HL-60/S4 treated with phorbol 12-myristate 13-acetate at 8.2 ng/mL for 4 days and 3 days (cell line): ENCODE data around the gene SHISA4.
"Not testable (repeated sequence)": the region's sequence is repeated elsewhere in the genome, so short reads cannot be mapped to it uniquely, and the experiment has no call there.

Source experiments
- in situ Hi-C: fragments of 300-500 bp; cut with MboI; formaldehyde crosslinking; loops from 2 replicates; pipeline ENCODE4 v1.15.0; 2022; ENCODE audit warnings: low sequenced_read_pairs

SHISA4 gene

DNA sequence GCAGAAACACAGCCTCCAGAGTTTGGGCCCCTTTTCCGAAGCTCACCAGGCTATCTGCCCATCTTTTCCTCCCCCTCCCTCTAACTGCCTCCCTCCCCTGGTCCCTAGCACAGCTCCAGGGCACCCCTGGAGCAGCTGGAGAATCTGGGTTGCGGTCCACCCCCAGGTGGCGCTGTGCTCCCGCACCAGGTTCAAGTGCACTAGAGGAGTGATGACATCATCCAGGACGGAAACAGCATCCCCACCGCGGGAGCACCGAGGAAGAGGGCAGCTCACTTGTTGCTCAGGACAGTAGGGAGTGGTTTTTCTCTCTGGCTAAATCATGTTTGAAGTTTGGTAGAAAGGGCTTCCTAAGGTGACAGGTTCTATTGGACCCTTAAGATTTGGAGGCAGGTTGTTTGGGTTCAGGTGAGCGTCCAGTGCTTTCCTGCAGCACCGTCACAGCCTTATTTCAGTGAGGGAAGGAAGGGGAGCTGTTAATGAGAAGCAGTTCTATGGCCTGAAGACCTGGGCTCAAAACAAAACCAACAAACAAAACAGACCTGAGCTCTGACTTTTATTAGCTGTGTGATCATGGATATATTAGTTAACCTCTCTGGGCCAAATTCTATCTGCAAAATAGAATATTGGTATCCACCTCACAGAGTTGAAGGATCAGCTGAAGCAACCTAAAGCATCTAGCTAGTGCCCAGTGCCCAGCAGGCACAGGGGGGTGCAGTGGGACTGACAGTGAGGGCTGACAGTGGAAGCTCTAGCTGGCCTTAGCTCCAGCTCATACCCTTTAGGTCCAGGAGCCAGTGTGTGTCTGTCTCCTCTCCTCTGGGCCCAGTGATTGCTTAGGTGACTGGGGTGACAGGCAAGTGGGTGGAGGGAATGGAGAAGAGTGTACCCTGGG lies 7.5 kb downstream of the SHISA4 start:
- in situ Hi-C loops: loop anchor here (25.0 kb wide), 1 partner anchor 216 kb away; the partner anchor contains the start of gene GPR37L1

DNA sequence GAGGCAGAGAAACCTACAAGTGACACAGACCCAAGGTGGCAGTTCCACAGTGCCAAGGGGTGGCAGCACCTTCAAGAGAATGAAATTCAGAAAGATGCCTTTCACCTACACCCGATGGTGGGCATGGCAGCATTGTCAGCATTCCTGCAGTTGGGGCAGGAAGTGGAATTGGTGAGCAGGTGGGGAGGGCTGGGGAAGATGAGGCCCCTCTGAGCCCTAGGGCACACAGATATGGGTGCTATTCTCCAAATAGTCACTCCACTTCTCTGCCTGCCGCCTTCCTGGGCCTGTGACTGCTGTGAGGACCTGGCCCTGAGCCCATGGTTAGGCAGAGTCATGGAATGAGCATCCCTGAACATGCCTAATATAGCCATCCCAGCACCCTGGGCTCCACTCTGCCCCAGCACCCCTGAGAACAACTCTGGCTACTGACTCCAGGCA lies 8.3 kb downstream of the SHISA4 start:
- in situ Hi-C loops: loop anchor here (25.0 kb wide), 1 partner anchor 215 kb away; the partner anchor contains the start of gene GPR37L1

- in situ Hi-C loops: loop anchor here (25.0 kb wide), 1 partner anchor 214 kb away; the partner anchor contains the start of gene GPR37L1
These were observed 9.7 kb downstream of the SHISA4 start for GRCh38 chr1:201898240-201898894.

DNA sequence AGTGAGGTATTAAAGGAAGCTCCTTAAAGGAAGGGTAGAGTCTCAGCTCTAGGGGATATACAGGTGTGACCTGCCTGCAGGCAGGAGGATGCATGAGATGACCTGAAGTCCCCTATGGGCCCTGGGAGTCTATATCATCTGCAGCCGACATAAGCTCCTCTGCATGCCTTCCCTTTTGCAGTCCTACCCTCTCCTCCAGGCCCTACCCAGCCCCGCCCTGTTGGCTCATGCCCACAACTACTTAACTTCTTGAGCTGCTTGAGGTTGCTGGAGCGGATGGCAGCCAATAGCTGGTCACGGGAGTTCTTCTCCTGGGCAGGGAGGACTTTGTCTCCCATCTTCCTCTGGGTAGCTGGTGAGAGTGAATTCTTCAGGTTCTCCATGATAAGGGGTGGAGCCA lies 10.3 kb downstream of the SHISA4 start:
- in situ Hi-C loops: loop anchor here (25.0 kb wide), 1 partner anchor 213 kb away; the partner anchor contains the start of gene GPR37L1

DNA sequence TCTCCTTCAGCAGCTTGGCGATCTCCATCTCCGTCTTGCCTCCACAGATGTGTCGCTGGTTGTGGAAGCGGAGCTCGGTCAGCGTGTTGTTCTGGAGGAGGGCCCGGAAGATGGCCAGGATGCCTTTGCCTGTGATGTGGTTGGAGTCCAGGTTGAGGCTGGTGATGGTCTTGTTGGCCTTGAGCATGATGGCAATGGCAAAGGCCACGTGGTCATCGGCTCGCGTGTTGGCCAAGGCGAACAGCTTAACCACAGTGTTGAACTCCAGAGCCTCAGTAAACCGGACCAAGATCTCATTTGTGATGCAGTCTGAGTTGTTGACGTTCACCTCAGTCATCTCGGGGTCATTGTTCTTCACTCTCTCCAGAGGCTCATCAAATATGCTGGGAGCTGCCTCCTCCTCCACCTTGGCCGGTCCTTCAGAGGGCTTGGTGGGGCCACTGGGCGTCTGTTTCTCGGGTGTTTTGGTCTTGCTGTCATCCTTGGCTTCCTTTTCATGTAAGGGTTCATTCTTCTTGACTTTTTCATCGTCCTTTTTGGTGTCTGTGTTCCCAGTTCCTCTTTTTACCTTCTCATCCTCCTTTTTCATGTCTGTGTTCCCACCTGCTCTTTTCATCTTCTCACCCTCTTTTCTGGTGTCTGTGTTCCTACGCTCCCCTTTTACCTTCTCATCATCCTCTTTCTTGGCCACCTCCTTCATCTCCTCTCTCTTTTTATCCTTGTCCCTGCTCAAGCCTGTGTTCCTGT lies 11.2 kb downstream of the SHISA4 start:
- in situ Hi-C loops: loop anchor here (25.0 kb wide), 1 partner anchor 212 kb away; the partner anchor contains the start of gene GPR37L1

DNA sequence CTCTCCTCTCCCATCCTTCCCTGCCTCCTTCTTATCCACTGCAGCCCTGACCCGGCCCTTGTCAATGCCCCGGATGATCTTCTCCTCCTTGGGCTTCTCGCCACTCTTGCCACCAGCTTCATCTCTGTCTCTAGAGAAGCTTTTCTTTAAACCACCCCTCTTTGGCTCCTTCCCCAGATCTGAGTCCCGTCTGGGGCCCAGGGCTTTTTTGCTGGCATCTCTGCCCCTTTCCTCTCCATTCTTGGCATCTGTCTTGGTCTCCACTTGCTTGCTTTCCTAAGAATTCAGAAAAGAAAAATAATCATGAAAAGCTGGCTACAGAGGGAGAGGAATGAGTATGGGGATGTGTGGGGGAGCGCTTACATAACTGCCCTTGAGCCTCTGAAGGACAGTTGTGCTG lies 11.8 kb downstream of the SHISA4 start:
- in situ Hi-C loops: no loop called here

GRCh38 chr1:201901036-201901435 lies 12.3 kb downstream of the SHISA4 start:
- in situ Hi-C loops: not testable (repeated sequence)

- in situ Hi-C loops: no loop called here
These were observed 13.5 kb downstream of the SHISA4 start for GRCh38 chr1:201902198-201902597.

GRCh38 chr1:201903135-201903534 lies 14.4 kb downstream of the SHISA4 start:
- in situ Hi-C loops: no loop called here

DNA sequence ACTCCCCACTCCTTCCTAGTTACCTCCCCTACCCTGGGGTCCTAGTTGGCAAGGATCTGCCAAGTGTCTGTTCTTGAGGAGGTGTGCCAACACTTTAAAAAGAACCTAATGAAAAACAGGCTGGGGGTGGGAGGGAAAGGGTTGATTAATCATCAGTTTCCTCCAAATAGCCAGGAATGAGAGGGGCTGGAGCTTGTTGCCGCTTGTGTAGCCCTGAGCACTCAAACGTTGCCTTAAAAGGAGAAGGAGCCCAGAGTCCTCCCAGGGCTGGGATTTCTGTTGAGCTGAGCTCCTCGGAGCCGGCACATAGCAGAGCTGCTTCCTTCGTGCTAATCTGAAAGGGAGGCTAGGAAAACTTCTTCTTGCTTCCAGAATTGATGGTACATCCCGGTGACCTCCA lies 15.9 kb downstream of the SHISA4 start:
- in situ Hi-C loops: no loop called here

- in situ Hi-C loops: no loop called here
These were observed 16.7 kb downstream of the SHISA4 start for GRCh38 chr1:201905234-201905890.

- in situ Hi-C loops: no loop called here
These were observed 17.6 kb downstream of the SHISA4 start for GRCh38 chr1:201906336-201906735.

GRCh38 chr1:201907621-201908020 lies 18.9 kb downstream of the SHISA4 start:
- in situ Hi-C loops: no loop called here

DNA sequence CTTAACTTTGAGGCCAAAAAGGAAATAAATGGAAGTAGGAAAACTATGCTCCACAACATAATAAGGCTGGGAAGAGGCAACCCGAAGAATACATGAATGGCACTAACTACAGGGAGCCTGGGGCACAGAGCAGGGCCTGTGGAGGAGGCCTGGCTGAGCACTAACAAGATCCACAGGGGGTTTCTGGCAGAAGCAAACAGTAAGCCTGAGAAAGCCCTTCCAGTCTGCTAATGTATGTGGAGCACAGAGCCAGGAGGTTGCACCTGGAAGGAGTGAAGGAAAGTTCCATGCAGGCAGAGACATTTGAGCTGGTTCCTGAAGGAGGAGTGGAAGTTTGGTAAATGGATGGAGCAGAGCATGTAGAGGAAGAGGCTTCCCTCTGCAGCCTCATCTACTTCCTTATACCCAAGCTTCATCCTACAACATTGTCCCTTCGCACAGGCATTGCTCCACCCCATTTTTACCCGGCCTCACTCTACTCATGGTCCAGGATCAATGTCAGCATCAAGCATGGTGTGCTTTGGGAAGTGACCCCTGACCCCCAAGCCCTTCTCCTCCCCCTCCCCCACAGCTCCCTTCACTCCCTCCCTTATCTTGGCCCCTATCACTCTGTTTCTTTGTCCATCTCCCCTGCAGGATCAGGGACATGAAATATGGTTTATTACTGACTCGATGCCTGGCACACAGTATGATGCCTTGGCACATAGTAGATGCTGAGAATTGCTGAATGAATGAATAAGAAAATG lies 23.3 kb downstream of the SHISA4 start:
- in situ Hi-C loops: no loop called here

GRCh38 chr1:201912832-201913231 lies 24.1 kb downstream of the SHISA4 start:
- in situ Hi-C loops: no loop called here

DNA sequence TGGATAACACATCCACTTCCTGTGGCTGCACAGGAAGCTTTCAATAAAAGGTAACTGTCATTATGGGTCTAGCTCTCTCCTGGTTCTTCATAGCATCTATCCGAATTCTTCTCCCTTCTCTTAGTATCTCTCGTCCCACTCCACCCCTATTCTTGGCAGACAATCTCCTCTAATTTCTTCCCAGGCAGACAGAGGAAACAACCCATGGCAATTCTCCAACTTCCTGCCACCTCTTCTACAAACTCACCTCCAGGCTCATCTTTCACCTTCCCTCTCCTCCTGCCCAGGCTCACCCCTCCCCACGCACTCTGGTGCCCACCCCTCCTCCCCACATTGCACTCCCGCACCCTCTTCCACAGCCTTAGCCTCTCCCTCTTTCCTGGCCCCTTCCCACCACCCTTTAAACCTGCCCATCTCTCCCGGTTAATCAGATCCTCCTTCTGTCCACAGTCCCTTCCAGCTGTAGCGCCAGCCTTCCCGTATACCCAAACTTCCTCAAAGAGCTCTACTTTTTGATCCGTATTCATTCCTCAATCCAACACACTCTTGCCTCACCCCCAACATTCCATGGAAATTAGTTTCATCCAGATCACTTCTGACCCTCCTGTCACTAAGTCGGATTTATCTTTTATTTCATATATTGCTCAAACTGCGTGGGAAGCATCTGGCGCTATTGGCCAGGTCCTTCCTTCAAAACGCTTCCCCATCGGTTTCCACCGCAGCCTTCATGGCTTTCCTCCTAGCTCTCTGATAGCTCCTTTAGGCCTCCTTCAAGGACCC lies 25.9 kb downstream of the SHISA4 start:
- in situ Hi-C loops: no loop called here

DNA sequence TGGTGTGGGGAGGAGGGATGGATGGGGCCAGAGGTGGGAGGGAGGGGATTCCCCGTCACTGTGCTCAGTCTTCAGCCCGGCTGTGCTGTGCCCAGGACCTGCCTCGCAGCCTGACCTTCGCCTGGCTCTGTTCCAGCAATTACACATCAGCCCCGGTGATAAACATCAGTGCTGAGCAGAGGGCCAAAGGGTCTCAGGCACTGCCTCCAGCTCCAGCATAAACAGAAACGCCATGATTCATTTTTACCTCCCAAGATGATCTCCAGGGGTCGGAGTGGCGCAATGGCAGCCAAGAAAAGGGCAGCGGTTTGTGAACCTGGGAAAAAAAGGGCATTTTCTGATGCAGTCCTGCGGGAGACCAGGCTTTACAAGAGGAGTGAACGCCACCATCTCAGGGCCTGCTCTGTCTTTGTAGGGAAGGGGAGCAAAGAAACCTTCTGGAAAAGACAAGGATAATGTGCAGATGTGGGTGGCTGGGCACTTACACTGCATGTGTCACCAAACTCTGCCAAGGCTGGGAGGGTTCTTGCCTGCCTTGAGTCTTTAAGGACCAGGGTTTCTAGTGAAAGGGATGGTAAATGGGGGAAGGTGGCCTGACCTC lies 28.1 kb downstream of the SHISA4 start:
- in situ Hi-C loops: no loop called here

DNA sequence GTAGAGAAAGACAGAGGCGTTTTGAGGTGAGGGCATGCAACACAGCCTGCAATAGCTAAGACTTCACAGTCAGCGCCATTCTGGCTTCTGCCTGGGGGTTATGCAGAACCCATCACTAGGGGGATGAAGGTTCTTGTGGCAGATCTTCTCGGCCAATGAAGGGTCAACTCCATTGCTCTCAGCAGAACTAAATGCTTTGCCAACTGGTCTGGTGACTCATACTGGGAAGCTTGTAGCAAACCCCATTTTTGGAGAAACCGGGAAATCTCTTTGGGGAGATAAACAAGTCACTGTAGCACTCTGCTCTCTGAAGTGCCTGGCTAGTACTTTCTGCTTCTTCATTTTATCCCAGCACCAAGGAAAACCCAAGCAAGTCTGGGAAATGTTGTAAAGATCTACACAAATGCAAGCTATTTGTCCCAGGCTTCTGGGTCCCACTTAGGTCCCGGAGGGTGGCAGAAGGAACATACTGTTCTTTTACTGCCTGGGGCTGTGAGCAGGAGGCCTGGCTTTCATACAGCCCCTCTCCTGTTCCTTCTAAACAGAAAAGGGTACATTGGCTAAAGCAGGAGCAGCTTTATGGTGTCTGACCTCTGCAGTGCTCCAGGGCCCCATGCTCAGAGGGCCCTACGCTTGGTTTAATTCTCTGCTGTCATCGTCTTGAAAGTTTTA lies 28.8 kb downstream of the SHISA4 start:
- in situ Hi-C loops: no loop called here
